C4-2B (cell line): ENCODE data around the gene NCKIPSD.

Experiments
- CTCF ChIP-seq: fragments of 450-650 bp; conservative IDR thresholded peaks from 2 replicates; pipeline ENCODE4 v1.5.1; 2017; ENCODE audit warnings: mild to moderate bottlenecking
- ZFX ChIP-seq: fragments of 450-650 bp; IDR thresholded peaks from 2 replicates; pipeline ENCODE4 v1.6.1; 2017

GRCh38 chr3:48678566-48679380 lies 6.9 kb downstream of the NCKIPSD start:
- TF ChIP-seq CTCF (no peak), ZFX (no peak)
